ENCODE data around the gene DHRS3. TPM values are rescaled to one million over a fixed set of nuclear protein-coding genes. Genes with fewer than 3 reads are reported as not detected.

Gene DHRS3
- total RNA-seq, 3 donors from 2014 or later = 85.9 to 141 (median 90.1) TPM

DNA sequence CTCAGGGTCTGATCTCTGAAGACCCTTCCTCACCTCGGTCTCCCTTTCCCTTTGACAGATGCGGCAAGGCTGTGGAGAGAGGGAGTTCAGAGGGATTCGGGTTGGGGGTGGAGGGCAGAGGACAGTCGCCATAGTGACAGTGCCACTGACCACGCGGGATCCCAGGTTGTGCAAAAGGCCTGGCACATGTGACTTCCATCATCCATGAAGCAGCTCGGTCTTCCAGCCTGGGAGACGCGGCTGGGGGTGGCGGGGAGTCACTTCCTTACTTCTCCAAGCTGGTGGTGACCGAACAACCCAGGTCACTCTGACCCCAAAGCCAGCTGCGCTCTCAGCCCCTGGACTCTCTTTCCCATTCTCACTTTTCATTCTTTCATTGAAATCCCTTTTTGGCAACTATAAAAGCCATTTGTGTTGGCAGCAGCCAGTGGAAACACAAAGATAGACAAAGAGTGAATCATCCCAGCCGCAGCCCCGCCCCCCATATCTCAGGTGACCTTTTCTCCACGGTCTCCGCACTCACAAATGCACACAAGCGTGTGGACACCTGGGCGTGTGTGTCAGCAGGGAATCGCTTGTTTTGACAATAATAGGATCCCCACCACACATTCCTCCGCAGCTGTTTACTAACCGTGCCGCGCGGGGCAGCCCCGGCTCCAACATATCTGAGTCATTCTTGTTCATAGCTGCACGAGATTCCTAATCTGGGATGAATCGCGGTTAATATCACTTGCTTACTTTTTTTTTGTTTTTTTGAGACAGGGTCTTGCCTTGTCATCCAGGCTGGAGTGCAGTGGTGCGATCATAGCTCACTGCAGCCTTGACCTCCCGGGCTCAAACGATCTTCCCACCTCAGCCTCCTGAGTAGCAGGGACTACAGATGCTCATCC, 68.3 kb downstream of the DHRS3 start:
- peak; percentile 81 for ATAC-seq

DNA sequence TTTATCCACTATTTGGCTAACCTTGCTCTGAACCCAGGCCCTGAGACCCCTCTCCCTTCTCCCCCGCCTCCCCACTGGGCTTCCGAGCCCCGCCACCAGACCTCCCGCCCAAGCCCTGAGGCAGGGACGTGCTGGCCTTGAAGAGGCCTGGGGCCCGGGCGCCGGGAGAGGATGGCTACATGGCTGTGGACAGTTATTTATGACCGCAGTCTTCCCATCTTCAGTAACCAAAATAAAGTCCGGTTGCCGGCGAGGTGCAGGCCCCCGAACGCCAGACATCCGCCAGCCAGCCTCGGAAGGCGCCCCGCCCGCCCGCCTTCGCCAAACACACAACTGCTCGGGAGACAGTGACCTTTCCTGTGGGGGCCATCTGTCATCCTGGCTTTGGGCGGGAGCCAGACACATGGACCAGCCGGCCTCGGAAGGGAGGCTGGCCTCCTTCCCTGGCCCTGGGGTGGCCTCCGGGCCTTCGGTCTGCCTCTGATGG, 69.0 kb downstream of the DHRS3 start:
- peak; percentile 31 for ATAC-seq
- DNase-seq = peak in 1 of 3 donors; percentile 65
- no peak overlapping the region for H3K4me3 ChIP-seq
- H3K36me3 ChIP-seq (ENCODE audit: low read depth) = no peaks in the 10 kb centered on the region
- peaks cover 6% of the 10 kb centered on the region for H3K4me1 ChIP-seq (ENCODE audit: low read depth)
- TF ChIP-seq, protein P1, sequence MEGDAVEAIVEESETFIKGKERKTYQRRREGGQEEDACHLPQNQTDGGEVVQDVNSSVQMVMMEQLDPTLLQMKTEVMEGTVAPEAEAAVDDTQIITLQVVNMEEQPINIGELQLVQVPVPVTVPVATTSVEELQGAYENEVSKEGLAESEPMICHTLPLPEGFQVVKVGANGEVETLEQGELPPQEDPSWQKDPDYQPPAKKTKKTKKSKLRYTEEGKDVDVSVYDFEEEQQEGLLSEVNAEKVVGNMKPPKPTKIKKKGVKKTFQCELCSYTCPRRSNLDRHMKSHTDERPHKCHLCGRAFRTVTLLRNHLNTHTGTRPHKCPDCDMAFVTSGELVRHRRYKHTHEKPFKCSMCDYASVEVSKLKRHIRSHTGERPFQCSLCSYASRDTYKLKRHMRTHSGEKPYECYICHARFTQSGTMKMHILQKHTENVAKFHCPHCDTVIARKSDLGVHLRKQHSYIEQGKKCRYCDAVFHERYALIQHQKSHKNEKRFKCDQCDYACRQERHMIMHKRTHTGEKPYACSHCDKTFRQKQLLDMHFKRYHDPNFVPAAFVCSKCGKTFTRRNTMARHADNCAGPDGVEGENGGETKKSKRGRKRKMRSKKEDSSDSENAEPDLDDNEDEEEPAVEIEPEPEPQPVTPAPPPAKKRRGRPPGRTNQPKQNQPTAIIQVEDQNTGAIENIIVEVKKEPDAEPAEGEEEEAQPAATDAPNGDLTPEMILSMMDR (IDR thresholded peaks at IDR 0.05) = no peak
- H3K9me3 ChIP-seq = no peaks in the 10 kb centered on the region
- intact Hi-C loops (cut with DNase I, micrococcal nuclease) = no loop called here

More for the DNA sequence above, 68.3 kb downstream of the DHRS3 start:
- no peaks in the 10 kb centered on the region for H3K36me3 ChIP-seq (ENCODE audit: low read depth)
- no peak overlapping the region for H3K4me3 ChIP-seq
- H3K9me3 ChIP-seq = no peaks in the 10 kb centered on the region
- TF ChIP-seq, protein P1 (IDR thresholded peaks at IDR 0.05) = no peak
- H3K4me1 ChIP-seq (ENCODE audit: low read depth) = peaks cover 2% of the 10 kb centered on the region
- intact Hi-C loops (cut with DNase I, micrococcal nuclease) = no loop called here
- DNase-seq = peak; percentile 73 to 80 (median 77)

DNA sequence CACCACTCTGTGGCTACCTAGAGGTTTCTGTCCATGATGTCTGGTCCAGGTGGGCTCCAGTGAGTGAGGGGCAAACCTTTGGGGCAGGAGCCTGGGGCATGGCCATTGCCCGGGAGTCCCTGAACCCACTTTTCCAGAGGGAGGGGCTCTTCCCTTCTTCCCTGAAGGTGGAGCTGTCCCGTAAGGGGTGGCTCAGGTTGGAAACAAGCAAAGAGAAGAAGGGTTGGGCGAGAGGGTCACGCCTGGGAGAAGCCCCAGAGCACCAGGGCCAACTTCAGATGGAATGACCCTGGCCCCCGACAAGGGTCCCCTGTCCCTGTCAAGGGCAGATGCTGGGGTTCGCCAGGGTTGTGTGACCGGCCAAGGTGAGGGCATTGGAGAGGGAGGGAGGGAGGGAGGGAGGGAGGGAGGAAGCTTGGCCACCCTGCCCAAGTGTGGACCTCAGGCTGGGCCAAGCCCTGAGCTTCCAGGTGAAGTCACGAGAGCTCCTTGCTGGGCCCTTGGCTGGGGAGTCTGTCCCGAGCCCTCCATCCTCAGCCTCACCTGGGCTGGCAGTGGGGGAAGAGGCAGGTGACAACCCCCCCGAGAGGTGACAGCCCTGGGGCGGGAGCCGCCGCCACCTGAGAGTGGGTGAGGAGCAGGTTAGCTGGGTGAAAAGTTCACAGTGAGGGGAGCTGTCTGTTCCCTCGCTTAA, 69.6 kb downstream of the DHRS3 start:
- H3K36me3 ChIP-seq (ENCODE audit: low read depth) = no peaks in the 10 kb centered on the region
- intact Hi-C loops (cut with DNase I, micrococcal nuclease) = no loop called here
- DNase-seq = peak in 1 of 3 donors; percentile 47
- ATAC-seq = no peak
- TF ChIP-seq, protein P1 (IDR thresholded peaks at IDR 0.05) = no peak
- no peaks in the 10 kb centered on the region for H3K9me3 ChIP-seq
- no peak overlapping the region for H3K4me3 ChIP-seq
- H3K4me1 ChIP-seq (ENCODE audit: low read depth) = peaks cover 7% of the 10 kb centered on the region

DNA sequence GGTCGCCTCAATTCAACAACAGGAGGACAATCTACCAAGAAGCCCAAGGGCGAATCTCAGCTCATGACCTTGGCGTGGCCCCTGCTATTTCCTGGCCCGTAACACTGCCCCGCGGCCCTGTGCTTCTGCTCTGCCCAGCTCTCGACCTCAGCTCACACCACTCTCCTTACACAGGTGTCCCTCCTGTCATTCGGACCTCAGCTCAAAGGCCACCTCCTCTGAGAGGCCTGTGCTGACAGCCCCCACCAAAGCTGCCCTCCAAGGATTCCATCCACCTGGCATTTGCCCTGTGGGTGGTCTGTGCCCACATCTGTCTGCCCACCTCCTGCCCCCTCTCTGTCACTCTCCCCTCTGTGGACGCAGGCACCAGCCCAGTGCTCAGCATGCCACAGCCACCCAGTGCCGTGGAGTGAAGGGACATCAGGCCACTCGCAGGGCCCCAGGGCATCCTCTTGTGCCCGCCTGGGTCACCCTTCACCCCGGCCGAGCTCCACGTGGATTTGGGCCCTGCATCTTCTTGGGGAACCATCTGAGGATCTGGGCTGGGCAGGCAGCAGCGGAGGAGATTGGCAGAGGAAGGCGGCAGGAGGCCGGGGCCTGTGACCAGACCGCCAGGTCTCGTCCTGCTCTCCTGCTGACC, 70.3 kb downstream of the DHRS3 start:
- Histone ChIP-seq H3K4me3 (no peak overlapping the region), H3K4me1 (ENCODE audit: low read depth) (peaks cover 7% of the 10 kb centered on the region), H3K36me3 (ENCODE audit: low read depth) (no peaks in the 10 kb centered on the region), H3K9me3 (no peaks in the 10 kb centered on the region)
- TF ChIP-seq, protein P1 (IDR thresholded peaks at IDR 0.05) = no peak
- intact Hi-C loops (cut with DNase I, micrococcal nuclease) = no loop called here
- ATAC-seq (no peak), DNase-seq (peak in 1 of 3 donors; percentile 50)

DNA sequence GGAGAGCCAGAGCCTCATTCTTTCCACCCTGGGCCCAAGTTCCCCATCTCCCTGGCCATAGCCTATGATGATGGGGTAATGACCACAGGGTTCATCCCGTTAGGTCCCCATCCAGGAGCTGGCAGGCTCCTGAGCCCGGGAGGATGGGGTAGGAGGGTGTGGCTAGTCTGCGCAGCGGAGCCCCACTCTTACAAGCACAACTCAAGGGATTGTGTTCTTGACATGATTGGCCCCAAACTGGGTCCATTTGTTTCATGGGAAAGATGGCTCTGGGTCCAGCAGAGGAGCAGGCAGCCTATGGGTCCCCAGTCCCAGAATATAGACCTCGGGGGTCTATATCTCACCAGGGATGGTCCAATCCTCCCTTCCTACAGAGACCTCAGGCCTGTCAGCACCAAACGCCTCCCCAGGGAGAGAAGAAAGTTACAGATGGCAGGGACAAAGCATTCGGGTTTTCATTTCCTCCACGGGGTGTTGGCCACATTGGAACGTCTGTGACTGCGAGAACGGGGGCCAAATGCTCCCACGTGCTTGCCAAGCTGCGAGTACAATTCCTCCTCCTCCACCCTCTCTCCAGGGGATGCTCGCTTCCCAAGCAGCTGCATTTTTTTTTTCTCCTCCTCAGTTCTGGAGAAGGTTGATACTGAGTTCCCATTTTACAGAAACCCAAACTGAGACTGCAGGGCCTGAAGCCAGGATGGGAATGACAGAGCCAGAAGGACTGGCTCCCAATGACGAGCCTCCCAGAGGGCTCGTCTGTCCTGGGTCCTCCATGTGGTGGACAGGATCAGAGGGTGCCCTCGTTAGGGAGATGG, 71.0 kb downstream of the DHRS3 start:
- intact Hi-C loops (cut with DNase I, micrococcal nuclease) = no loop called here
- ATAC-seq = no peak
- TF ChIP-seq, protein P1 (IDR thresholded peaks at IDR 0.05) = no peak
- H3K9me3 ChIP-seq = no peaks in the 10 kb centered on the region
- H3K36me3 ChIP-seq (ENCODE audit: low read depth) = no peaks in the 10 kb centered on the region
- peaks cover 7% of the 10 kb centered on the region for H3K4me1 ChIP-seq (ENCODE audit: low read depth)
- peak in 1 of 3 donors; percentile 54 for DNase-seq
- no peak overlapping the region for H3K4me3 ChIP-seq

Measured in mucosa of descending colon (tissue), 3 donors.